IPS-18a (cell line): ENCODE data around the gene RBM25.
"Not testable (repeated sequence)": the region's sequence is repeated elsewhere in the genome, so short reads cannot be mapped to it uniquely, and the experiment has no call there.

ENCODE experiments used
- H3K27ac ChIP-seq: one replicate; pipeline ENCODE4 v1.5.1; 2013; ENCODE audit warnings: low read length
- H3K27me3 ChIP-seq: one replicate; pipeline ENCODE4 v1.6.1; 2013; ENCODE audit warnings: mild to moderate bottlenecking, low read length; ENCODE audit not compliant: control insufficient read depth, insufficient read depth
- H3K36me3 ChIP-seq: one replicate; pipeline ENCODE4 v1.6.1; 2013; ENCODE audit warnings: low read depth, low read length; ENCODE audit not compliant: control insufficient read depth
- H3K4me1 ChIP-seq: one replicate; pipeline ENCODE4 v1.6.1; 2013; ENCODE audit warnings: low read depth, low read length; ENCODE audit not compliant: control insufficient read depth
- H3K4me3 ChIP-seq: one replicate; pipeline ENCODE4 v1.5.1; 2013; ENCODE audit warnings: low read length
- H3K9ac ChIP-seq: one replicate; pipeline ENCODE4 v1.6.1; 2013; ENCODE audit warnings: mild to moderate bottlenecking, low read length, moderate library complexity
- H3K9me3 ChIP-seq: one replicate; pipeline ENCODE4 v1.6.1; 2013; ENCODE audit warnings: low read depth, low read length; ENCODE audit not compliant: control insufficient read depth

Gene RBM25

DNA sequence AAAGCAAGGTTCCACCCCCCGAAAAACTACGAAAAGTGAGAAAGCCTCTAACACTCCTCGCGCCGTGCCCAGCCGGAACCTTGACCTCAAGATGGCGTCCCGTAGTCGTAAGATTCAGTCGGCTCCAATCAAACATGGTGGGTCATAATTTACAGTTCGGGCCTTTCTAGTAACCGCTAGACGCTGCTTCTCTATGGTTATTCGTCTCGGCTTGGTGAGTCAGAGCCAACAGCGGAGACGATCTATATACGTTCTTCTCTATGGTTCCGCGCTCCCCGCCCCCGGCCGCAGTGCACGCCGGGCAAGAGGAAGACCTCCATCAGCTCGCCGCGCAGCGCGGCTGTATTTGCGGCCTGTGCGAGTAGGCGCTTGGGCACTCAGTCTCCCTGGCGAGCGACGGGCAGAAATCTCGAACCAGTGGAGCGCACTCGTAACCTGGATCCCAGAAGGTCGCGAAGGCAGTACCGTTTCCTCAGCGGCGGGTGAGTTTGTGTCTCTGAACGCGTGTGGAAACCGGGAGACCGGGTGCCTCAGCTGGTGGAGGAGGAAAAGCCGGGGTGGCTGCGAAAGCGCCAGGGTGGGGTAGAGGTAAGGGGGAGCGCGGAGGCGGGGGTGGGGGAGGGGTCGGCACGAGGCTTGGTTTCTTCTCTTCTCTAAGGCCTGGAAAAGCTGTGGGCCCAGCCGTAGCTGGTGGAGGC is at the start of gene RBM25:
RBM25 (plus strand) TSS at position 311 of the 698 bp plus-strand sequence. CDS start 13,108 bp downstream, outside the sequence.
- H3K9me3 ChIP-seq: no peaks in the 10 kb centered on the region
- H3K36me3 ChIP-seq: peaks cover 16% of the 10 kb centered on the region
- peak within 1 kb of the TSS; percentile 97 for H3K9ac ChIP-seq
- H3K4me1 ChIP-seq: peaks cover 9% of the 10 kb centered on the region
- H3K27ac ChIP-seq: peak within 1 kb of the TSS; percentile 96
- peak within 1 kb of the TSS; percentile 76 for H3K4me3 ChIP-seq
- H3K27me3 ChIP-seq: no peaks in the 10 kb centered on the region

DNA sequence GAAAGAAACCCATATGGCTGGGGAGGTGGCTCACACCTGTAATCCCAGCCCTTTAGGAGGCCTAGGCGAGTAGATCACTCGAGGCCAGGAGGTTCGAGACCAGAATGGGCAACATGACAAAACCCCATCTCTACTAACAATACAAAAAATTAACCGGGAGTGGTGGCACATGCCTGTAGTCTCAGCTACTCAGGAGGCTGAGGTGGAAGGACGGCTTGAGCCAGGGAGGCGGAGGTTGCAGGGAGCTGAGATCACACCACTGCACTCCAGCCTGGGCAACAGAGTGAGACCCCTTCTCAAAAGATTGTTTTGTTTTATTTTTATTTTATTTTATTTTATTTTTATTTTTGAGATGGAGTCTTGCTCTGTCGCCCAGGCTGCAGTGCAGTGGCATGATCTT is 47.1 kb upstream of the RBM25 start:
- not testable (repeated sequence) for H3K9ac ChIP-seq, H3K36me3 ChIP-seq, H3K27me3 ChIP-seq, H3K27ac ChIP-seq, H3K4me3 ChIP-seq, H3K4me1 ChIP-seq, H3K9me3 ChIP-seq

DNA sequence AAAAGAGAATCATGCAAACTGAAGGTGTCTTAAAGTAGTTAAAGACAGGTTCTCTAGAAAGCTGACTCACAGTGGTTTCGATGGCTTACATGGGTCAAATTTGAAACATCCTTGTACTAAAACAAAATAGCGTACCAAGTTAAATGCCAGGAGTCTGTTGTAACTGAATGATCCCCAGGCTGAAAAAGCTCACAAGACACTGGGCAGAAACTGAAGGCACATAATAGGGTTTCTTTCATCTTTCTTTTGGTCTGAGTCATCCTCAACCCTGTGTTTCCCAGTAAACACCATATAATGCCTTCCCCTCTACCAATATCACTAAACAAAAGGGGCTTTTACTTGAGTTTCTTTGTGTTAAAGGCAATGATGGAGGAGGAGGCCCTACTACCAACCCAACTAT is 44.2 kb upstream of the RBM25 start:
- H3K36me3 ChIP-seq: no peaks in the 10 kb centered on the region
- no peak overlapping the region for H3K27ac ChIP-seq
- no peaks in the 10 kb centered on the region for H3K4me1 ChIP-seq
- H3K9ac ChIP-seq: no peak overlapping the region
- no peak overlapping the region for H3K4me3 ChIP-seq
- H3K9me3 ChIP-seq: no peaks in the 10 kb centered on the region
- no peaks in the 10 kb centered on the region for H3K27me3 ChIP-seq

DNA sequence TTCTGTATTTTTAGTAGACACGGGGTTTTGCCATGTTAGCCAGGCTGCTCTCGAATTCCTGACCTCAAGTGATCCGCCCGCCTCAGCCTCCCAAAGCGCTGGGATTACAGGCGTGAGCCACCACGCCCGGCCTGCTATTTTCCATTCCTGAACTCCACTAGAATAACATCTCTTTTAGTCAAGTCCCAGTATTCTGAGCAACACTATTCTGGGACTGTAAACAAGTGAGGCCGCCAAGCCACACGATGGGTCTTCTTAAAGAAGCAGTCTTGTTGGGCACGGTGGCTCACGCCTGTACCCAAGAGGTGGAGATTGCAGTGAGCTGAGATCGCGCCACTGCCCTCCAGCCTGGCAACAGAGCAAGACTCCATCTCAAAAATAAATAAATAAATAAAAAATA is 42.8 kb upstream of the RBM25 start:
- not testable (repeated sequence) for H3K27me3 ChIP-seq, H3K27ac ChIP-seq, H3K9ac ChIP-seq, H3K4me3 ChIP-seq, H3K4me1 ChIP-seq, H3K36me3 ChIP-seq, H3K9me3 ChIP-seq

DNA sequence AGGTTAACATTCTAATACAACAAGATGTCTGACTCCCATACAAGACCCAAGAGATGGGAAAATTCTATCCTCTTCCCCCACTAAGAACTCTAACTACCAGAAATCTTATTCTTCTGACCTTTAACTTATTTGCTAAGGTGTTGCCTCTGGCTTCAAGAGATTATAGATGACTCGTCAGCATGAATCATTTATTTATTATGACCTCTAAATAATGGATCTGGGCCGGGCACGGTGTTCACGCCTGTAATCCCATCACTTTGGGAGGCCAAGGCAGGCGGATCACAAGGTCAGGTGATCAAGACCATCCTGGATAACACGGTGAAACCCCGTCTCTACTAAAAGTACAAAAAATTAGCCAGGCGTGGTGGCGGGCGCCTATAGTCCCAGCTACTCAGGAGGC is 42.3 kb upstream of the RBM25 start:
- not testable (repeated sequence) for H3K36me3 ChIP-seq, H3K9ac ChIP-seq, H3K27me3 ChIP-seq, H3K27ac ChIP-seq, H3K4me3 ChIP-seq, H3K9me3 ChIP-seq, H3K4me1 ChIP-seq

DNA sequence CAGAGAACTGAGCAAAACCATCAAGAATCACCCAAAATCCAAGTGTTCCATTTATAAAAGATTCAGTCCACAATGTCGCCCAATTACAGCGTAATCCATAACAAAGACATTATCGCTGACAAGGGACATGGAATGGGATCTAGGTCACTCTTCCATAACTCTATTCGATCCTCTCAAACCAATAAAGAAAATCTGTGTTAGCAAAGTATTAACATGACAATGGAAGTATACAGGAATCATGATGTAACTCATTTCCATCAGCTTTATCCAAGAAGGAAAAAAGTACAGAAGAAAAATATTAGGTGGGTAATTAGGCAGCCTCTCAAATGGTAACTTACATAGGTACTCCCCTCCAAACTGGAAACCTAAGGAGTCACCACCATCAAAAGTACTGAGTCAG is 36.3 kb upstream of the RBM25 start:
- H3K4me1 ChIP-seq: peaks cover 7% of the 10 kb centered on the region
- no peak overlapping the region for H3K27ac ChIP-seq
- H3K4me3 ChIP-seq: no peak overlapping the region
- no peaks in the 10 kb centered on the region for H3K9me3 ChIP-seq
- H3K9ac ChIP-seq: no peak overlapping the region
- peaks cover 9% of the 10 kb centered on the region for H3K36me3 ChIP-seq
- no peaks in the 10 kb centered on the region for H3K27me3 ChIP-seq

DNA sequence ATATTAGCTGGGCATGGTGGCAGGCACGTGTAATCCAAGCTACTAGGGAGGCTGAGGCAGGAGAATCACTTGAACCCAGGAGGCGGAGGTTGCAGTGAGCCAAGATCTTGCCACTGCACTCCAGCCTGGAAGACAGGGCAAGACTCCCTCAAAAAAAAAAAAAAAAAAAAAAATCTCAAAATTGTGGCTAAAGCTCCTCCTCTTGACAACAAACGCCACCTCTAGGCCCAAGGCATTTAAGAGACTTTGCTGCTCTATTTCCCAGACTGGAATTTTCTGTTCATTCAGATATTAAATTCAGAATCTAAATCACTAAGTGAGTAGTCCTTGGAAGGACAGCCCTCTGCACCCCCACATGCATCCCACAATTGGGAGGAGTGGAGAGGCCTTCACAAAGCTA is 32.8 kb upstream of the RBM25 start:
- Histone ChIP-seq H3K9ac (peak overlapping the region; percentile 11), H3K27ac (no peak overlapping the region), H3K4me1 (peaks cover 15% of the 10 kb centered on the region), H3K4me3 (peak overlapping the region; percentile 84), H3K36me3 (peaks cover 9% of the 10 kb centered on the region), H3K9me3 (no peaks in the 10 kb centered on the region), H3K27me3 (no peaks in the 10 kb centered on the region)

DNA sequence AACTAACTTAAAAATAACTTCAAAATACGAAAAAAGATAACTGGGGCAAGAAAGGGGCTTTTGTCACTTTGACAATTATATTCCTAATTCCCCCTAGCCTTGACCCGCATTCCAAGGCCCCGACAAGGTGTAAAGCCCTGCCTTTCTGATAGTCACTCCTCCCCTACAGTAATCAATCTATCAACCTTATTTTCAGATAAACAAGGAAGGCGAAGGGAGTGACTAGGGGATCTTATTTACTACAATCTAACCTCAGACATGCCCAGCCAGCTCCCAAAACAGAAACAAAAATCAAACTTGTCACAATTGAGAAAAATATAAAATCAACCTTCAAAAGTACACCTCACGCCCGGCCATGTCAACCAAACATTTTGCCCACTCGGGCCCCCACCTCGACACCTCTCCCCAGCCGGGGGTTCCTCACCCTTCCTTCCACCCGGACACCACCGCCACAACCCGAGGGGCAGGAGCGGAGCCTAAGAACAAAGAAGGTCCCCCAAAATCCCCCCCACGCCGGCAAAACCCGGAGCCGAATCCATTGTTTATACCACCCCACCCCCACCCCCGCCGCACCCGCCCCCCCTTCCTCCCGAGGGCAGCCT is 32.0 kb upstream of the RBM25 start:
- Histone ChIP-seq H3K36me3 (peaks cover 9% of the 10 kb centered on the region), H3K9ac (peak overlapping the region; percentile 75), H3K4me1 (peaks cover 15% of the 10 kb centered on the region), H3K27ac (no peak overlapping the region), H3K9me3 (no peaks in the 10 kb centered on the region), H3K4me3 (peak overlapping the region; percentile 84), H3K27me3 (no peaks in the 10 kb centered on the region)

DNA sequence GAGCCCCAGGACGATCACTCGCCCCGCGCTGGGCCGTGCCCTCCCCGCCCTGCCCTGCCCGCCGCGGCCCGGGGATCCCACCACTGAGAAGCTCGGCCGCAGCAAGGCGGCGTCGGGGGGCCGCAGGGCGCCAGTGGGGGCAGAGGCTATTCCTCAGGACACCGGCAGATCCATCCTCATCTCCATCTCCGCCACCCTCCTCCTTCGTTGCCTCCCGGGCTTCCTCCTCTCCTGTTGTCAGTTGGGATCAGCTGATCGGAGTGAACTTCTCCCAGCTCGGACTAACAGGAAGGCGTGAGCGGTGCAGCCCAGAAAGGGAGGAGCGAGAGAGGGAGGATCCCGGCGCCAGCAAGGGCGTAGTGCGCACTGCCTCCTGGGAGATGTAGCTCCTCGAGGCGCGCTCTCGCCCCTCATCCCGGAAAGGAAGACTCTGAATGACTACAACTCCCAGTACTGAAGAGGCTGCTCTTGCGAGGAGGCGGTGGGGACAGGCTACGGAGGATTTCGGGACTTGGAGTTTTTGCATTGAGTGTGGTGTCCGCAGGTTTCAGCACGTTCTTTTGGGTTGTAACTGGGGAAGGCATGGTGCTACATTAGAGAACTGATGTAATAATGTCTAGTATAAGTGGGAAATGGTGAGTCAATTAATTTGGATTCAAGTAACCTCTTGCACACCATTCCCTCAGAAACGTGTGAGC is 31.3 kb upstream of the RBM25 start, which contains the start of gene ZFYVE1:
ZFYVE1 (minus strand) TSS at position 262 of the 698 bp plus-strand sequence. CDS start 2,598 bp downstream, outside the sequence.
- no peaks in the 10 kb centered on the region for H3K9me3 ChIP-seq
- peaks cover 15% of the 10 kb centered on the region for H3K4me1 ChIP-seq
- no peak within 1 kb of the TSS for H3K27ac ChIP-seq
- H3K9ac ChIP-seq: peak within 1 kb of the TSS; percentile 75
- peak within 1 kb of the TSS; percentile 84 for H3K4me3 ChIP-seq
- peaks cover 8% of the 10 kb centered on the region for H3K36me3 ChIP-seq
- no peaks in the 10 kb centered on the region for H3K27me3 ChIP-seq

DNA sequence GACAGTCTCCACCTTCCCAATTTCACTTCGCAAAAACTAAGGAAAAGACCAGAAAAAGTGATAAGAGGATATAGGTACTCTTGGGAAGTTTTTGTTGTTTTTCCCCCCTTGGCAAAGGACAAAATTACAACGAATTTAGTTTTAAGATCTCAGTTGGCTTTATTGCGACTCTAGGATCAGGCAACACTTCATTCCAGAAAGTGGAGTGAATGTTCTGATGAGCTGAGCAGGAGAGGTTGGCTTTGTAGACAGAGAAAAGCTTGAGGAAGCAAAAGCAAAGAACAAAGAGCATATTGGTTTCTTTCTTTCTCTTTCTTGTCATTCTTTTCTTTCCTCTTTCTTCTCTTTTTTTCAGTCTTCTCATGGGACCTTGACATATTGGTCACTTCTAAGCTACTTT is 30.8 kb upstream of the RBM25 start:
- no peaks in the 10 kb centered on the region for H3K9me3 ChIP-seq
- peaks cover 15% of the 10 kb centered on the region for H3K4me1 ChIP-seq
- H3K27me3 ChIP-seq: no peaks in the 10 kb centered on the region
- H3K27ac ChIP-seq: no peak overlapping the region
- peak overlapping the region; percentile 10 for H3K9ac ChIP-seq
- H3K36me3 ChIP-seq: peaks cover 4% of the 10 kb centered on the region
- H3K4me3 ChIP-seq: peak overlapping the region; percentile 84

DNA sequence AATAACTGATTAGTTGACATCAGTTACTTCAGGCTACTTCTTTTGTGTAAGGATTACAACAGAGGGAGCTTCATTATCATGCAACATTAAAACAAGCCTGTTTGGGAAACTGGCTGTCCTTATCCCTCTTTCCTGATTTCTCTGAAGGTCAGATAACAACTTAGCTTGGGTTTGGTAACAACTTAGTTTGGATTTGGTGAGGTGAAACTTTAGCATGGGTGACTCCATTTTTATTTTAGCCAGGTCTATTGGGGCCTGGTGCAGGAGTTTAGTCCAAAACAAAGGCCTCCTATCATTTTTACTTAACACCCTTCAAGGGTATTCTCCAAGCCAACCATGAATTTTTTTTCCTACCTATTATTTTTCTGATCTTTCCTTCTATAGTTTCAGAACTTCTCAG is 30.4 kb upstream of the RBM25 start:
- H3K27ac ChIP-seq: no peak overlapping the region
- H3K27me3 ChIP-seq: no peaks in the 10 kb centered on the region
- peaks cover 4% of the 10 kb centered on the region for H3K36me3 ChIP-seq
- no peak overlapping the region for H3K4me3 ChIP-seq
- no peak overlapping the region for H3K9ac ChIP-seq
- peaks cover 15% of the 10 kb centered on the region for H3K4me1 ChIP-seq
- no peaks in the 10 kb centered on the region for H3K9me3 ChIP-seq
